Measurements from ENCODE around the gene TMEM62.

GRCh38 chr15:43126356-43126755, 7.0 kb upstream of the TMEM62 start:
- TF ChIP-seq EZH2 (IDR thresholded peaks at IDR 0.05; ENCODE audit: insufficient read depth, poor library complexity, severe bottlenecking) (no peak), EZH2phosphoT487 (IDR thresholded peaks at IDR 0.05; ENCODE audit: insufficient read depth, low read depth) (no peak)

Data from GM23248 (cell line).